HG03460 (cell line): ENCODE results near the gene DNAJA4.

Source experiments
- ATAC-seq: cut with Tn5 transposase; IDR thresholded peaks from one replicate; pipeline ENCODE4 v1.9.1; 2021; ENCODE audit not compliant: unreplicated experiment

Gene DNAJA4

GRCh38 chr15:78264304-78265136 lies at the start of gene DNAJA4:
Gene DNAJA4 (plus strand): TSS chr15:78264562. CDS start chr15:78264764, 202 bp downstream.
- no peak for ATAC-seq

- no peak for ATAC-seq
These were observed 47.9 kb upstream of the DNAJA4 start for GRCh38 chr15:78216276-78217104.

GRCh38 chr15:78220713-78221112 lies 43.6 kb upstream of the DNAJA4 start:
- ATAC-seq = no peak

- ATAC-seq = no peak
These were observed 41.5 kb upstream of the DNAJA4 start for GRCh38 chr15:78222745-78223395.

- ATAC-seq = no peak
These were observed 40.9 kb upstream of the DNAJA4 start for GRCh38 chr15:78223396-78224022.

GRCh38 chr15:78224023-78224411 lies 40.3 kb upstream of the DNAJA4 start:
- ATAC-seq = no peak

GRCh38 chr15:78225783-78226541 lies 38.4 kb upstream of the DNAJA4 start:
- no peak for ATAC-seq

GRCh38 chr15:78228356-78228996 lies 35.9 kb upstream of the DNAJA4 start:
- no peak for ATAC-seq

- ATAC-seq = no peak
These were observed 34.6 kb upstream of the DNAJA4 start for GRCh38 chr15:78229431-78230406.

- no peak for ATAC-seq
These were observed 31.4 kb upstream of the DNAJA4 start for GRCh38 chr15:78232951-78233350.

- ATAC-seq = no peak
These were observed 30.9 kb upstream of the DNAJA4 start for GRCh38 chr15:78233496-78233895.

- no peak for ATAC-seq
These were observed 29.8 kb upstream of the DNAJA4 start, which contains the start of gene ACSBG1 for GRCh38 chr15:78234515-78235040. Gene ACSBG1 (minus strand): TSS chr15:78234565. CDS start chr15:78234501, 64 bp downstream.

GRCh38 chr15:78236491-78236890 lies 27.9 kb upstream of the DNAJA4 start:
- ATAC-seq = no peak

- no peak for ATAC-seq
These were observed 27.2 kb upstream of the DNAJA4 start for GRCh38 chr15:78237146-78237545.

- no peak for ATAC-seq
These were observed 24.6 kb upstream of the DNAJA4 start for GRCh38 chr15:78239811-78240210.

- no peak for ATAC-seq
These were observed 23.3 kb upstream of the DNAJA4 start for GRCh38 chr15:78241017-78241416.

GRCh38 chr15:78242128-78242527 lies 22.2 kb upstream of the DNAJA4 start:
- ATAC-seq = no peak

GRCh38 chr15:78243058-78243457 lies 21.3 kb upstream of the DNAJA4 start:
- ATAC-seq = no peak
